ENCODE measurements around the gene BRS3.

The BRS3 gene

DNA sequence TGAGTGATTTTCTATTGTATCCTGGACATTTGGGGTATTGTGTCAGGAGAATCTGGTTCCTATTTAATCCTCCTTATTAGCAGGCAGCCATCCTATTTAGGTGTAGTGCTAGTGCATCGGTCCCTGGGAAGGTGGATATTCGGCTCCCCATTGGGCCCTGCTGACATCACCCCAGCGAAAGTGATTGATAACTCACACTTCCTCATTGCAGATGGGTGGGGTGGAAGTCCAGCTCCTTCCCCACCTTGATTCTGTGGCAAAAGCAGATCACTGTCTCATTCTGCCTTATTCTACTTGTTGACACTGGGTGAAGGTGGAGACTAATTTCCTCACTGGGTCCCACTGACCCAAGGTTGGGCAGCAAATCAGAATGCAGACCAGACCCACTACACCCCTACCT is 23.2 kb upstream of the BRS3 start:
- H3K9me3 ChIP-seq (replicated peaks; ENCODE audit: low read length), result no peaks in the 10 kb centered on the region
- H3K4me1 ChIP-seq (ENCODE audit: control insufficient read depth, insufficient read depth, low read length), result no peaks in the 10 kb centered on the region
- no peak overlapping the region for H3K9ac ChIP-seq (ENCODE audit: low read depth, low read length)
- no peaks in the 10 kb centered on the region for H3K36me3 ChIP-seq (ENCODE audit: insufficient read depth, low read length)
- no peak overlapping the region for H3K4me2 ChIP-seq (ENCODE audit: low read length)
- peaks cover 2% of the 10 kb centered on the region for H3K27me3 ChIP-seq (ENCODE audit: control insufficient read depth, insufficient read depth, low read length)
- no peak overlapping the region for H3K4me3 ChIP-seq (ENCODE audit: low read length)

DNA sequence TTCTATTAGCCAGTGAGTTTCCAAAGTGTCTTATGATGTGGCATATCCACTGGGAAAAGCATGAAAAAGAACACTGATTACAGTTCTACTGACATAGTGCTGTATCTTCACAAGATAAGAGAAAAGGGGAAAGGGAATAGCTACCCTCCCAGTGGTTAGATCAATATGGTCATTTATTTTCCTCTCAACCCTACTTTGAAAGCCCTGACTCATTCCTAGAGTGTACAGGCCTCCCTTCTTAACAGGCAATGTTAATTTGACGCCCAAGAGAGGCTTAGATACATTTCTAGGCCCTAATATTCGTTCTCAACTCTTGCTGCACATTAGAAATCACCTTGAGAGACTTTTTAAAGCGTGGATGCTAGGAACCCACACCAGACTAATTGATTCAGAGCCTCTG is 20.4 kb upstream of the BRS3 start:
- Histone ChIP-seq H3K4me1 (ENCODE audit: control insufficient read depth, insufficient read depth, low read length) (no peaks in the 10 kb centered on the region), H3K27me3 (ENCODE audit: control insufficient read depth, insufficient read depth, low read length) (peaks cover 2% of the 10 kb centered on the region), H3K4me2 (ENCODE audit: low read length) (no peak overlapping the region), H3K9ac (ENCODE audit: low read depth, low read length) (no peak overlapping the region), H3K36me3 (ENCODE audit: insufficient read depth, low read length) (no peaks in the 10 kb centered on the region), H3K4me3 (ENCODE audit: low read length) (no peak overlapping the region), H3K9me3 (replicated peaks; ENCODE audit: low read length) (no peaks in the 10 kb centered on the region)

DNA sequence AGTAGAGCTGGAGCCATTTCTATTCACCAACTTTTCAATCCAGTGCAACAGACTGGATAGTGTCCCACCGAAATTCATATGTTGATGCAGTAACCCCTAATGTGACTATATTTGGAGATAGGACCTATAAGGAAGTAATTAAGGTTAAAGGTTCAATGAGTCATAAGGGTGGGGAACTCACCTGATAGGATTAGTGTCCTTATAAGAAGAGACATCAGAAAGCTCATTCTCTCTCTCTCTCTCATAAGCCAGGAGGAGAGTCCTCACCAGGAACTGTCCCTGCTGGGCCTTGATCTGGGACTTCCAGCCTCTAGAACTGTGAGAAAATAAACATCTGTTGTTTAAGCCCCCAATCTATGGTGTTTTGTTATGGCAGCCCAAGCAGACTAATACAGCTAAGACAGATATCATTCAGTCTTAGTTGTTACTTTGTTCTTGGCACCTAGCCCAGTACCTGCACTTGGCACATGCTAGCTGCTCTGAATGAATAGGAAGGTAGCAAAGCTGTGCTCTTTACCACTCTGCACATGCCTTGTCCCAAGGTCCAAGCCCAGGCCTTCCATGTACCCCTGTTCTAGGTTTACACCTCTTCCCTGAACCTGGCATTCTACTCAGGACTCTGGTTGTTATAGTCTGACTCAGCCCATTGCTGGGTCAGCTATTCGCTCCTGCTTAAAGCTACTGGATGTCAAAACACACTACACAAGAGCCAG is 19.2 kb upstream of the BRS3 start:
- Histone ChIP-seq H3K4me2 (ENCODE audit: low read length) (no peak overlapping the region), H3K36me3 (ENCODE audit: insufficient read depth, low read length) (no peaks in the 10 kb centered on the region), H3K4me1 (ENCODE audit: control insufficient read depth, insufficient read depth, low read length) (no peaks in the 10 kb centered on the region), H3K9ac (ENCODE audit: low read depth, low read length) (no peak overlapping the region), H3K9me3 (replicated peaks; ENCODE audit: low read length) (no peaks in the 10 kb centered on the region), H3K27me3 (ENCODE audit: control insufficient read depth, insufficient read depth, low read length) (peaks cover 2% of the 10 kb centered on the region), H3K4me3 (ENCODE audit: low read length) (no peak overlapping the region)

DNA sequence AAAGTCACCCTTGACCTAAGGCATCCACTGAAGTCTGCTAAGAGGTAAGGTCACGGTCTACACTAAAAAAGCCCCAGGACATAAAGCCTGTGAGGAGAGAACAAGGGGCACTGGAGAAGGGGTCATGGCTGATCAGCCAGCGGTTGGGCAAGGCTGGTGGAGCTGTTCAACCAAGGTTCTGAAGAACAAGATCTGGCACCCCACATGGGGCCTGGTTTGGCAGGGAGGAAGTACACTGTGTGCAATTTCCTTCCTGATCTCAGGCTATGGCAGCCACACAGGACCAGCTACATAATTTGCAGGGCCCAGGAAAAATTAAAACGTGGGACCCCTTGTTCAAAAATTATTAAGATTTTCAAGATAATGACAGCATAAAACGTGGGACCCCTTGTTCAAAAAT is 14.1 kb upstream of the BRS3 start:
- H3K4me2 ChIP-seq (ENCODE audit: low read length), result no peak overlapping the region
- no peaks in the 10 kb centered on the region for H3K4me1 ChIP-seq (ENCODE audit: control insufficient read depth, insufficient read depth, low read length)
- H3K9ac ChIP-seq (ENCODE audit: low read depth, low read length), result no peak overlapping the region
- H3K36me3 ChIP-seq (ENCODE audit: insufficient read depth, low read length), result no peaks in the 10 kb centered on the region
- H3K4me3 ChIP-seq (ENCODE audit: low read length), result no peak overlapping the region
- peaks cover 17% of the 10 kb centered on the region for H3K27me3 ChIP-seq (ENCODE audit: control insufficient read depth, insufficient read depth, low read length)
- no peaks in the 10 kb centered on the region for H3K9me3 ChIP-seq (replicated peaks; ENCODE audit: low read length)

DNA sequence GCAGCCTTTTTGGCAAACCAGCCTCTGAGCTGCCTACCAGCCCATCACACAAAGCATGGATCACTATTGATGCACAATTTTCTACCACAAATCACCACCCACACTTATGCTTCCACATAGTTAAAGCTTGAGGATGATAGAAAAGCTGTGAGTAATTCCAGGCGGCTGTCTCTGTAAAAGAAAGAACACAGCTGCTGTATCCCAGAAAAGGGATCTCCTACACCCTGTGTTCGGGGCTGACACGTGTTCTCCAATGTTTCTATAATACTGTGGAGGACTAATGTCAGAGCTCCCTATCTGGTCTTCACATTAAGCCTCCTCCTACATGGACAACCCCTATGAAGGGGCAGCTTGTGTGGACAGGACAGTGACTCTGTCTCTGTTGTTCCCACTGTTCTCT is 12.5 kb upstream of the BRS3 start:
- Histone ChIP-seq H3K4me1 (ENCODE audit: control insufficient read depth, insufficient read depth, low read length) (no peaks in the 10 kb centered on the region), H3K9ac (ENCODE audit: low read depth, low read length) (no peak overlapping the region), H3K27me3 (ENCODE audit: control insufficient read depth, insufficient read depth, low read length) (peaks cover 21% of the 10 kb centered on the region), H3K36me3 (ENCODE audit: insufficient read depth, low read length) (no peaks in the 10 kb centered on the region), H3K4me3 (ENCODE audit: low read length) (no peak overlapping the region), H3K4me2 (ENCODE audit: low read length) (no peak overlapping the region), H3K9me3 (replicated peaks; ENCODE audit: low read length) (no peaks in the 10 kb centered on the region)

DNA sequence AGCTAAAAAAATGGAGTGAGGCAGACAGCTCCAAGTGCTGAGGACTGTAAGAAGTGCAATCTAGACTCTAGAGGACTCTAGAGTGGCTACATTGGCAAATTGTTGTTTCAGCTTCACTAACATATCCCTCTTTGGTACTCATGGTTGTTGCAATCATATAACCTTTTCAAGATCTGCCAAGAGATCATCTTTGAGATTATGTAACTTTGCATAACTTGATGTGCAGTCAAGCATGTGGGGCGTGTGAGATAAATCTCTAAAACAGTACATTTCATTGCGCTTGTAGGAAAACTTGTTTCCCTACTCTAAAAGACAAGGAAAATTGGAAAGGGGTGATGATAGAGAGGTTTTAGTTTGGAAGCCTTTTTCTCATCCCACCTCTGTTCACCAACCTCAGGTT is 11.2 kb upstream of the BRS3 start:
- Histone ChIP-seq H3K9ac (ENCODE audit: low read depth, low read length) (no peak overlapping the region), H3K4me3 (ENCODE audit: low read length) (no peak overlapping the region), H3K27me3 (ENCODE audit: control insufficient read depth, insufficient read depth, low read length) (peaks cover 28% of the 10 kb centered on the region), H3K9me3 (replicated peaks; ENCODE audit: low read length) (no peaks in the 10 kb centered on the region), H3K36me3 (ENCODE audit: insufficient read depth, low read length) (no peaks in the 10 kb centered on the region), H3K4me2 (ENCODE audit: low read length) (no peak overlapping the region), H3K4me1 (ENCODE audit: control insufficient read depth, insufficient read depth, low read length) (no peaks in the 10 kb centered on the region)

DNA sequence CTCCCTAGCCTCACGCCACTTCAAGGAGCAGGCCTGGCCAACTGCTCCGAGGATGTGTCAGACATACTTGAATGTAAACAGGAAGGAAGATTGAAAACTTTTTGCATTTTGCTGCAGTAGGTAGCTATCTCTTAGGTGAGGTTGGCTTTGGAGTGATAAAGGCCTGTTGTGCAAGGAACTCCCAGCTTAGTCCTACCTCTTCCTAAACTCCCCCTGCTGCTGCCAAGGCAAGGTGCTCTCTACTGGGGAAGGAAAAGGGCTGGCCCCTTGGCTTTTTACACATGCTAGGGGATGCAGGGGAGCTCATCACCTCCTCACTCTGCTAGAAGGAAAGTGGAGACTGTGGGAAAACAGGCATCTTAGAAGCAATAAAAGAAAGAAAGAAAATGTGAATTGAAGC is 10.7 kb upstream of the BRS3 start:
- peaks cover 28% of the 10 kb centered on the region for H3K27me3 ChIP-seq (ENCODE audit: control insufficient read depth, insufficient read depth, low read length)
- no peak overlapping the region for H3K9ac ChIP-seq (ENCODE audit: low read depth, low read length)
- no peaks in the 10 kb centered on the region for H3K4me1 ChIP-seq (ENCODE audit: control insufficient read depth, insufficient read depth, low read length)
- H3K4me3 ChIP-seq (ENCODE audit: low read length), result no peak overlapping the region
- H3K9me3 ChIP-seq (replicated peaks; ENCODE audit: low read length), result no peaks in the 10 kb centered on the region
- H3K4me2 ChIP-seq (ENCODE audit: low read length), result no peak overlapping the region
- H3K36me3 ChIP-seq (ENCODE audit: insufficient read depth, low read length), result no peaks in the 10 kb centered on the region

DNA sequence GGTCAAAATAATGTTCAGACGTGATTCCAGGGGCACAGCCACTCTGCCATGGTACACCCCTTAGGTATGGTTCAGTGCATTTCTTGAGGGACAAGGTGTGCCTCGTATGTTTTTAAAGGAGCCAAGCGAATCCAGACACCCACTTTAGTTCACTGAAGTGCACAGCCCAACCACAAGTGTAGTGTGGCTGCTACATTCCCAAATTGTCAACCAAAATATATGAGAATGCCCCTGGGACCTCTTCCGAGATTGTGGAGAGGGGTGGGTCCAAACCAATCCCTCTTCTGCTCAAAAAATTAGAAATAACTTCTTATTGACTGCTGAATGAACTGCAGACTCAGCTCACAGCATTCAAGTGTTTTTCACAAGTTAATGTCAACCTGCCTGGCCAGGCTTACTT is 7.4 kb upstream of the BRS3 start:
- Histone ChIP-seq H3K4me1 (ENCODE audit: control insufficient read depth, insufficient read depth, low read length) (no peaks in the 10 kb centered on the region), H3K9ac (ENCODE audit: low read depth, low read length) (no peak overlapping the region), H3K4me3 (ENCODE audit: low read length) (no peak overlapping the region), H3K4me2 (ENCODE audit: low read length) (no peak overlapping the region), H3K9me3 (replicated peaks; ENCODE audit: low read length) (no peaks in the 10 kb centered on the region), H3K36me3 (ENCODE audit: insufficient read depth, low read length) (no peaks in the 10 kb centered on the region), H3K27me3 (ENCODE audit: control insufficient read depth, insufficient read depth, low read length) (peaks cover 41% of the 10 kb centered on the region)

DNA sequence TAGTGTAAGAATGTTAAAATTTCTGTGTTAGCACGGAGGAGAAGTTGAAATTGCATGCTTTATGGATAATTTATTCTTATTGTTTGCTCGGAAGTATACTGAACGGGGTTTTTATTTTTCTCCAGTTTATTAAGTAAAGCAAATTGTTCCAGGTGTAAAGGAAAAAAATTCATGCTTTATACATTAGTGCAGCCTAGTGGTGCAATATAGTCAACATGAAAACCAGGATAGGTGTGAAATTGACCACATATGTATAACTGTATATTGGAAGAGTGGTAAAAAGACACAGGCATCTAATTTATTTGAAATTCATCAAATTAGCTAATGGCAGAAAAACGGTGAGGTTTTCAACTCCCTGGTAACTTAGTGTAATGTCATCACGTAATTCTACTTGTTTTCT is 959 bp downstream of the BRS3 start:
- H3K9me3 ChIP-seq (replicated peaks; ENCODE audit: low read length), result no peaks in the 10 kb centered on the region
- no peaks in the 10 kb centered on the region for H3K36me3 ChIP-seq (ENCODE audit: insufficient read depth, low read length)
- no peak overlapping the region for H3K4me3 ChIP-seq (ENCODE audit: low read length)
- H3K4me1 ChIP-seq (ENCODE audit: control insufficient read depth, insufficient read depth, low read length), result no peaks in the 10 kb centered on the region
- H3K4me2 ChIP-seq (ENCODE audit: low read length), result no peak overlapping the region
- no peak overlapping the region for H3K9ac ChIP-seq (ENCODE audit: low read depth, low read length)
- H3K27me3 ChIP-seq (ENCODE audit: control insufficient read depth, insufficient read depth, low read length), result peaks cover 62% of the 10 kb centered on the region

DNA sequence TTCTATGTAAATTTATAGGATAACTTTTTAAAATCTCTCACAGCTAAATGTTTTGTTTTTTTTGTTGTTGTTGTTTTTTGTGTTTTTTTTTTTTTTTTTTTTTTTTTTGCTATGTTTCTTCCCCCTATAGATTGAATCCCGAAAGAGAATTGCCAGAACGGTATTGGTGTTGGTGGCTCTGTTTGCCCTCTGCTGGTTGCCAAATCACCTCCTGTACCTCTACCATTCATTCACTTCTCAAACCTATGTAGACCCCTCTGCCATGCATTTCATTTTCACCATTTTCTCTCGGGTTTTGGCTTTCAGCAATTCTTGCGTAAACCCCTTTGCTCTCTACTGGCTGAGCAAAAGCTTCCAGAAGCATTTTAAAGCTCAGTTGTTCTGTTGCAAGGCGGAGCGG is 4.1 kb downstream of the BRS3 start:
- H3K4me1 ChIP-seq (ENCODE audit: control insufficient read depth, insufficient read depth, low read length), result no peaks in the 10 kb centered on the region

DNA sequence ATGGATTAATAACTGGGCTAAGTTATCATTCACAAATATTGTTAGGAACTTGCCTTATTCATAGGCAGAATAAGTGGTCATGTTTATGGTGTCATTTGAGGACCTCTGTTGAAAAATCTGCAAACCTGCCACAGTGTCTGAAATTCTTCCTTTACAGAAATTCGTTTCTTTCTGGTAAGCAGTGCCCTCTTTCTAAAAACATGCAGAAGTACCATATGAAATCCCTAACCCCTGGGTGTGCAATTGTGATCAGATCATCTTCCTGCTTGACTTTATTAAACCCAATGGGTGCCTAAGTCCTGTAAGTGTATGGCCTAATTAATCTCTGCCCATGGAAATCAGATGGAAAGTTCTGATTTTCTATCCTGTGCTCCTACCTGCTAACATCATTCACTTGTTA is 5.3 kb downstream of the BRS3 start:
- Histone ChIP-seq H3K27me3 (ENCODE audit: control insufficient read depth, insufficient read depth, low read length) (peaks cover 29% of the 10 kb centered on the region), H3K4me2 (ENCODE audit: low read length) (no peak overlapping the region), H3K36me3 (ENCODE audit: insufficient read depth, low read length) (no peaks in the 10 kb centered on the region), H3K4me3 (ENCODE audit: low read length) (no peak overlapping the region), H3K4me1 (ENCODE audit: control insufficient read depth, insufficient read depth, low read length) (no peaks in the 10 kb centered on the region), H3K9ac (ENCODE audit: low read depth, low read length) (no peak overlapping the region), H3K9me3 (replicated peaks; ENCODE audit: low read length) (no peaks in the 10 kb centered on the region)

More for the DNA sequence above, 4.1 kb downstream of the BRS3 start:
- Histone ChIP-seq H3K4me3 (ENCODE audit: low read length) (no peak overlapping the region), H3K4me2 (ENCODE audit: low read length) (no peak overlapping the region), H3K9me3 (replicated peaks; ENCODE audit: low read length) (no peaks in the 10 kb centered on the region), H3K36me3 (ENCODE audit: insufficient read depth, low read length) (no peaks in the 10 kb centered on the region), H3K9ac (ENCODE audit: low read depth, low read length) (no peak overlapping the region), H3K27me3 (ENCODE audit: control insufficient read depth, insufficient read depth, low read length) (peaks cover 37% of the 10 kb centered on the region)

DNA sequence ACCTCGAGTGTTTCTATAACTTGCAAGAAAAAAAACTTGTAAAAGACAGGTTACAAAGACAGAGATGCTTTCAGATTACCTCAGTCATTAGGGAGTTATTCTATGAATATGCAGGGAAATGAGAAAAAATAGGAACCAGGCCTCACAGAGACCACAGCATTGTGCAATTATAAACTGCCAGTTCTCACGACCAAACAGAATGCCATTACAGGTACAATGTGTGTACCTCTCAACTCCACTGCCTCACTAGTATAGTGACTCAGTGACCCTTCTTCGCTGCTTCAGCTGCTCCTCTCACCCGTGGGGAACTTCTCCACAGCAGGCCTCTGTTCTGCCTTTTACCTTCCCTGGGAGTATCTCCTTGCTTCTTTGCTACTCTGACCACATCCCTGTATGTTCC is 7.3 kb downstream of the BRS3 start:
- Histone ChIP-seq H3K4me2 (ENCODE audit: low read length) (no peak overlapping the region), H3K4me1 (ENCODE audit: control insufficient read depth, insufficient read depth, low read length) (no peaks in the 10 kb centered on the region), H3K9ac (ENCODE audit: low read depth, low read length) (no peak overlapping the region), H3K4me3 (ENCODE audit: low read length) (no peak overlapping the region), H3K9me3 (replicated peaks; ENCODE audit: low read length) (no peaks in the 10 kb centered on the region), H3K27me3 (ENCODE audit: control insufficient read depth, insufficient read depth, low read length) (peaks cover 14% of the 10 kb centered on the region), H3K36me3 (ENCODE audit: insufficient read depth, low read length) (no peaks in the 10 kb centered on the region)

Measured in skeletal muscle satellite cell (primary cell).